T-helper 1 cell treated with Interleukin-12 subunit alpha and Interleukin-12 subunit beta and Interleukin-4 antibody, amounts not matched to agents 30 ng/mL and 1 ng/mL, for 36 hours (primary cell): Measurements from ENCODE around the gene EXOSC9. TPM values are rescaled to one million over a fixed set of nuclear protein-coding genes. Genes with fewer than 3 reads are reported as not detected.

Experiments
- intact Hi-C: fragments of 100-400 bp; cut with micrococcal nuclease; formaldehyde crosslinking; loops from one replicate; pipeline ENCODE4 v1.15.1; 2024
- total RNA-seq: library from RNA; stranded (reverse); gene quantifications from 2 replicates; pipeline ENCODE4 v1.2.3, GENCODE V29; 2022

Gene EXOSC9
- total RNA-seq, 1 donor from 2014 or later, result 53.8 TPM

DNA sequence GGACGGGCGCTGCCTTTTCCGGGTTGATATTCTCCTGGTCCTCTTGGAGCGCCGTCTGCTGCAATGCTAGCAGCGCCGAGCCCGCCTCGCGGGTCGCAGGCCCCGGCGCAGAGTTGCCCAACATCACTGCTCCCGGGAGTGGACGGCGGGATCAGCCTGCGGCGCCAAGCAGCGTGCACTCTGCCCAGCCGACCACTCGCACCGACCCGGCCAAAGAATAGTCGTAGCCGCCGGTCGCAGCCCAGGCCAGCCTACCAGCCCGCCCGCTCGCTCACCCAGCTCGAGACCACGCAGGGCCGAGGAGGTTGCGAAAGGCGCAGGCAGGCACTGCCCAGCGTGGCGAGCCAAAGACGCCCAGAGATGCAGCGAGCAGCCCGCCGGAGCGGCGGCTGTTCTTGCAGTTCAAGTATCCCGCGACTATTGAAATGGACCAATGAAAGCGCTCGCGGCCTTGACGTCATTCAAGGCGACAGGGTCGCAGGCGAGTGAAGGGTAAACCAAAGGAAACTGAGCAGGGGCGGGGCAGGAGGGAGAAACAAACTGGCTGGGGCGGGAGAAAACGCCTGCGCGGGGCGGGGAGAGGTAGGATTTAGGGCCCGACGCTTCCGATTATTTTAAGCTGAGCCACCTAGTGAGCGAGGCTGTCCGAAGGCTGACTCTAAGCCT, 22.5 kb downstream of the EXOSC9 start, which contains the start of gene CCNA2:
Gene CCNA2 (minus strand): TSS at position 379 of the 666 bp plus-strand sequence. CDS start 255 bp downstream, at position 124.
- intact Hi-C loops, result loop anchor here (1.0 to 10.0 kb wide), 13 partner anchors 8 to 1573 kb away; partner anchors contain the start of genes BBS12, BBS7, BLTP1 and IL2

DNA sequence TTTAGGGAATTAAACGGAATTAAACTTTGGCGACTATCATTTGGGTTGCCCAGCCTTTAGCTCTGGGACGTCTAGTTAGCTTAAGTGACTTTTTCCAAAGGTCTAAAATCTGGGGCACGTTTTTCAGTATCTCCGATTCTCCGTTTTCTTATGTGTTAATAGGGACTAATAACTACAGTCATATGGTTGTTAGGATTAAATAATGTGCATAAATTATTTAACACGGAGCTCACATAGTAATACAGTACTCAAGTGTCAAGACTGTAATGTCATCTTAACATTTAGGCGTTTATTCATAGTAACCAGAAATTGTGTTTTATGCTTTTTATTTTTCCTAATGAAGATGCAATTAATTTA, 23.0 kb downstream of the EXOSC9 start:
- intact Hi-C loops, result loop anchor here (1.0 to 10.0 kb wide), 10 partner anchors 46 to 908 kb away; partner anchors contain the start of genes BBS12, BBS7, BLTP1 and IL2

DNA sequence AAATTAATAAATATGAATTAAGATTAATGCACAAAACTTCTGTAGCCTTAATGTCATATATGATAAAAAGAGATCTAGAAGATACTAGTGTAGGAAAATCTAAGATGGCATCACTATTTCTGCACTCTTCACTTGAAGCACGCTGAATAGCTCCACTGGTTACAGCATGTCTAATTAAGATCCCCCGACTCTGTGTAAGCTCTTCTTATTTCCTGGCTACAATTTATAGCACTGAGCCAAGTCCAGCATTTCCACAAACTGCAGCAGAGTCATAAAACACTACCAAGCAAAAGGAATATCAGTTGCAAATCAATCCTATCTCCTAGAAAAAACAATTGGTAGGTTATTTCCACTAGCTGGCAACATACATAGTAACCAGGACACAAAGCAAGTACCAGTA, 23.8 kb downstream of the EXOSC9 start:
- intact Hi-C loops, result loop anchor here (1.0 to 10.0 kb wide), 10 partner anchors 45 to 907 kb away; partner anchors contain the start of genes BBS12, BBS7, BLTP1 and IL2

DNA sequence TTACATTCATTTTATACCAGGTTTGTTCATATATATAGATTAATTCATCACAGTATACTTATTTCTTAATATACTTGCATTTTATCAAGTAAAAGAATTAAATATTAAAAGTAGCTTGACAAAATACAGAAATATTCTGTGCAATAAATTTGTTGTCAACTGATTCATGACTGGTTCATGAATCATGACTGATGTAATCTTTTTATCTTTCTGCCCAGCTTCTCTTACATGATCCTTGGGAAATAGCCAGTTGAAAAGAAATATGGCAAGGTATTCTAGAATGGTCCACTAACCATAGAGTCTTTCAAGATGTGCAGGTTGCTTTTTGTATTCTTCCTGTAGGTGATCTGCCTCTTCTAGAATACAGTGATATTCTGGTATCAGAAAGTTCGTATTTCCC, 26.7 kb downstream of the EXOSC9 start:
- intact Hi-C loops, result loop anchor here (10.0 kb wide), 3 partner anchors 343 to 633 kb away; partner anchors contain the start of gene IL2

DNA sequence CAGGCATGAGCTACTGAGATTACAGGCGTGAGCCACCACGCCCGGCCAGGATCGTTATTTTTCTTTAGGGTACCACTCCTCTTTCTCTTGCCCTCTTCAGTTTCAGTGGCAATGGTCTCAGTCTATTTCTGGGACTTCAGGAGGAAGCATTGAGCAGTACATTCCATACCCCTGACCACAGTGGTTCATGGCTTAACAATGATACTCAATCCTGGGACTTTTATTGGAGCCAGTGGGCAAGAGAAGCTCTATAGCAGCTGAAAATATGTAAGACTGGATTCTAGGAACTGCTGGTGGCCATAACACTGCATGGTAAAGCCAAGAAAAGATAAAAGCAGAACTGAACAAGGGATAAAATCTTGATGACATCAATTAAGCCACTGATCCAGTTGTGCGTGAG, 28.4 kb downstream of the EXOSC9 start:
- intact Hi-C loops, result loop anchor here (10.0 kb wide), 3 partner anchors 345 to 635 kb away; partner anchors contain the start of gene IL2

DNA sequence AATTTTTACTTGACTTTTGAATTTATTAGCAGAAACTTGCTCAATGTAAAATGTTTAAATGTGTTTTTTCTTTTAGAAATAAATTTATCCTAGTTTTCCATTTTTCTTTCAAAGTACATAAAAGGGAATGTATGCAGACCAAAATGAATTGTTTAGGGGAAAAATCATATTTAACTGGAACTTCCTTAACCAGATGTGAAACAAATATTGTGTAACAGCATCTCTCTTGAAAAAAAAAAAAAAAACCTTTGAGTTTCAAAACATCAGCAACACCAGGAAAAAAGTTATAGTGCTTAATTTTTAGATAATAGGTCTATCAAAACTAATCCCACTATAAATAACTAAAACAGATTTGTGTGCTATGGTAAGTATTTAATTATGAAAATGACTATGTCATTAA, 37.0 kb downstream of the EXOSC9 start:
- intact Hi-C loops, result no loop called here

DNA sequence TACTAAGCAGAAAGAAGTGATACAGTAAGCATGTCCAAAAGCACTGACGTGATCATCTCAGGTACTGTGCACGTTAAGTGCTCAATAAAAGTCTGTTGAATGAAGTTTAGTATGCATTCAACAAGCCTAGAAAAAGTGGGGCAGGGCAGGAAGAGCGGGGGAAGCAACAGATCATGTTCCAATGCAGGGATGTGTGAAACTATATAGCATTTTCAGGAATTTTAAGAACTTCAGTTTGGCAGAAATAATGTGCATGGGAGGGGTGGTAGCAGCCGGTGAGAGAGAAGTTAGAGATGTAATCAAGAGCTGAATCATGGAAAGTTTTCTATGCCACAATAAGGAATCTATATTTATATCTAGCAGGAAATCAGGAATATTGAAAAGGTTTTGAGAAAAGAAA, 41.7 kb downstream of the EXOSC9 start:
- intact Hi-C loops, result no loop called here

DNA sequence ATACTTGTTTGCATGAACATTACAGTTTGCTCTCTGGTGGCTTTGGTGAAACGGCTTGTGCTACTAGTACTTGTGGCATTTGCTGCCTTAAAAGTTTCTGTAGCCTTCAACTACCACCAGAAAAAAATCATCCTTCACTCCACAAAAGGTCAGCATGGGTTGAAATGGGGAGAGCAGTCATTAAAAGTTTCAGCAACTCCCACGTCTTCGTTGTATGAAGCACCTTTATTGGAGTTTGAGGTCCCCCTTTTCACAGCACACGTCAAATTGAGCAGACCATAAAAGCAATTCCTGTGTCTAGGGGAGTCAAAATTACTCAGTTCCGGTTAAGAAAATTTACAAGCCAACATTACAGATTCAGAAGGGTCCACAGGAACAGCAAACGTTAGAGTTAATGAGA, 45.5 kb downstream of the EXOSC9 start:
- intact Hi-C loops, result no loop called here

DNA sequence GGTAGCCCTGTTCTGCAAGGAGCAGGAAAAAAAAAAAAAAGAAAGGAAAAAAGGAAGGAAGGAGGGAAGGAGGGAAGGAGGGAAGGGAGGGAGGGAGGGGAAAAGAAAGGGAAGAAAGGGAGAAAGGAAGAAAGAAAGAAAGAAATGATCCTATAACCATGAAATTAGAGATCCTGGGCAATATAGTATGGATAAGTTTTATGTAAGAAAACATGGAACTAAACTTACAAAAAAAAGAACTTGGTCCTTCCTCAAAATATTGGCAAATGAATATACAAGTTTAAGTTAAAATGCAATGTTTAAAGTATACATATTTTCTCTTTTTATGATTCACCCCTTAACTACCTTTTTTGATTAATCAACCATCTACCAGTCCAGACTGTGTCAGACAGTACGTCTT, 50.2 kb downstream of the EXOSC9 start:
- intact Hi-C loops, result no loop called here

DNA sequence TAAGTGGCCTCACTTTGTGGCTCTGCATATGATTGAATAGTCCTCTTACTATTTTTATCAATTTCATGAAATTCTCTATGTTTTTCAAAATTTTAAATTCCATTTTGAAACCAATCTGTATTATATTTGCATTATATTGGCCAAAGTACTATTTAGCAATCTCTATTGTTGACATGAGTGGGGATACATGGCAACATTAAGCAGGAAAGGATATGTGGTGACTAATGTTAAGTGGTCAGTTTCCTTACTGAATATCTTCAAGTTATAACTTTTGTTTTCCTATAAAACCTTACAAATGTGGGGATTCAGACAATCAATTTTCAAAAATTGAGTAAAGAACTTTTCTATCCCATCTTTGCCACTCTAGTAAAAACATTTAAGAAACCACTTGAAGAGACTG, 59.0 kb downstream of the EXOSC9 start:
- intact Hi-C loops, result loop anchor here (10.0 kb wide), 1 partner anchor 605 kb away; no protein-coding TSS in a partner anchor

DNA sequence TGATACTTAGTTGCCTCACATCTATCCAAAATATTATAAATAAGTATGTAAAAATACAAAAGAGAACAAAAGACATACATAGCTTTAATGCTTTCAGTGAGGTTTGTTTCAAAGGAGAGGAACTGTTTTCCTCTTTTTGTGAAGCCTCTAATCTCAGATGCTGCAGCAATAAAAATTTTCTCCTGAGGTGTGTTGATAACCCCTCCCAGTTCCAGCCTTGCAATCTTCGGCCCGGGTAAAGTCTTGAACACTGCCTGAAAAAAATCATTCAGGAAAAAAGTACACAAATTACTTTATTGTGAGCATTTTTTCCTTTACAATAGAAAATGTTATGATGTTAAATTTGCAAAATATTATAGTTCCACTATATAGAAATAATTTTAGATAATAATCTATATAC, 60.3 kb downstream of the EXOSC9 start:
- intact Hi-C loops, result loop anchor here (10.0 kb wide), 1 partner anchor 607 kb away; no protein-coding TSS in a partner anchor

DNA sequence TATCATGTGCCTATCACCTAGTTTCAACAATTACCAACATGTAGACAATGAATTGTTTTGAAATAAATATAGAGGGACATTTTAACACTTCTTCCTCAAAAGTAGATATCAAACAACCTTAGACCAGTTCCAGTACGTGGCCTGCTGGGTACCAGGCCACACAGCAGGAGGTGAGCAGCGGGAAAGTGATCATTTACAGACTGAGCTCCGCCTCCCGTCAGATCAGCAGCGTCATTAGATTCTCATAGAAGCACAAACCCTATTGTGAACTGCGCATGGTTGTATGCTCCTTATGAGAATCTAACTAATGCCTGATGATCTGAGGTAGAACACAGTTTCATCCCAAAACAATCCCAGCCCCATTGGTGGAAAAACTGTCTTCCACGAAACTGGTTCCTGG, 62.7 kb downstream of the EXOSC9 start:
- intact Hi-C loops, result loop anchor here (10.0 kb wide), 1 partner anchor 609 kb away; no protein-coding TSS in a partner anchor

Other genes starting within 250 kb of the EXOSC9 start
- gene ANXA5, start 104.3 kb upstream of the EXOSC9 start, total RNA-seq, result 216 and 219 TPM in 2 replicates
- gene SMIM43, start 36.2 kb upstream of the EXOSC9 start, total RNA-seq, result 0.15 TPM in 1 of 2 replicates, not detected in the other
- gene CCNA2, start 22.6 kb downstream of the EXOSC9 start, total RNA-seq, result 61.0 and 61.5 TPM in 2 replicates
- 15.4 and 15.7 TPM in 2 replicates for gene BBS7, start 69.2 kb downstream of the EXOSC9 start, total RNA-seq
- 1.0 and 1.1 TPM in 2 replicates for gene TRPC3, start 150.7 kb downstream of the EXOSC9 start, total RNA-seq